ENCODE measurements around the gene SIX5.
A peak's percentile ranks its signal among the peaks of the same experiment; 100 is the strongest.
"Not testable (repeated sequence)": the region's sequence is repeated elsewhere in the genome, so short reads cannot be mapped to it uniquely, and the experiment has no call there.

Gene SIX5

DNA sequence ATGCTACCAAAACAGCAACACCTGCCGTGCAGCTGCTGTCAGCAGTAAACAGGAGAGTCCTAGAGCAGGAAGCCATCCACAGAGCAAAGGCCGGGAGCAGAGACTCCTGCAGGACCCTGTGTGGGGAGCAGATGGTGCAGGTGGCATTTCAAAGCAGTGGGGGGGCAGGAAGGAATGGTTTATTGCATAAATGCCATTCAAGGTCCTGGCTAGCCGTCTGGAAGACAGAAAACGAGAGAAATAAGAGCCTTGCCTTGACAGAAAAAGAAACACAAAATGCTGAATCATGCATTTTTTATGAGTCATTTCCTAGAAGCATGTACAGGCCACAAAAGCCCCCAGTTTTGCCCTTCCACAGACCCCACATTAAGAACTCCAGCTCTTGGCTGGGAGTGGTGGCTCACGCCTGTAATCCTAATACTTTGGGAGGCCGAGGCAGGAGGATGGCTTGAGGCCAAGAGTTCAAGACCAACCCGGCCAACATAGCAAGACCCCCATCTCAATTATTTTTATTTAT, 40.6 kb upstream of the SIX5 start:
- Histone ChIP-seq H3K27ac (ENCODE audit: insufficient read depth, low read length, poor library complexity, severe bottlenecking) (no peak overlapping the region), H3K9me3 (ENCODE audit: control insufficient read depth, low read length) (no peaks in the 10 kb centered on the region), H3K4me1 (ENCODE audit: control insufficient read depth, insufficient read depth, low read length, poor library complexity, severe bottlenecking) (no peaks in the 10 kb centered on the region), H3K36me3 (ENCODE audit: control insufficient read depth, insufficient read depth, low read length) (no peaks in the 10 kb centered on the region), H3K27me3 (replicated peaks; ENCODE audit: control insufficient read depth, insufficient read depth, low read length, poor library complexity, severe bottlenecking) (no peaks in the 10 kb centered on the region), H3K4me3 (ENCODE audit: insufficient read depth, low read depth, low read length, poor library complexity, severe bottlenecking) (no peak overlapping the region)
- DNase-seq, result no peak

DNA sequence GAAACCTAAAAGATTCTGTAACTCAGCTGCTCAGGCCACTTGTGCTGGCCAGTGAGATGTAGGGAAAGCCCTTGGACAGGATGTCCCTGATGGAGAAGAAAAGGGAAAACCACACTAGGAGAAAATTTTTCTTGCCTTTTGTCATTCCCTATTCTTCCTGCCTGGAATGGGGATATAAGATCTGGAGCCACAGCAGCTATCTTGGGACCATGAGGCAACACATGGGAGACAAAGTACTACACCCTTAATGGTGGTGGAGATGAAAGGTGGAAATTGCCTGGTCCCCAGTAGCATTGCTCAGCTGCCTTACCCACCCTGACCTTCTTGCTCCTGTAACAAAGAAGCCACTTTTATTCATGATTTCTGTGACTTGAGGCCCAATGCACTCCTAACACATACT, 36.7 kb upstream of the SIX5 start:
- Histone ChIP-seq H3K36me3 (ENCODE audit: control insufficient read depth, insufficient read depth, low read length) (no peaks in the 10 kb centered on the region), H3K27me3 (replicated peaks; ENCODE audit: control insufficient read depth, insufficient read depth, low read length, poor library complexity, severe bottlenecking) (no peaks in the 10 kb centered on the region), H3K27ac (ENCODE audit: insufficient read depth, low read length, poor library complexity, severe bottlenecking) (no peak overlapping the region), H3K4me3 (ENCODE audit: insufficient read depth, low read depth, low read length, poor library complexity, severe bottlenecking) (no peak overlapping the region), H3K9me3 (ENCODE audit: control insufficient read depth, low read length) (no peaks in the 10 kb centered on the region), H3K4me1 (ENCODE audit: control insufficient read depth, insufficient read depth, low read length, poor library complexity, severe bottlenecking) (no peaks in the 10 kb centered on the region)
- no peak for DNase-seq

DNA sequence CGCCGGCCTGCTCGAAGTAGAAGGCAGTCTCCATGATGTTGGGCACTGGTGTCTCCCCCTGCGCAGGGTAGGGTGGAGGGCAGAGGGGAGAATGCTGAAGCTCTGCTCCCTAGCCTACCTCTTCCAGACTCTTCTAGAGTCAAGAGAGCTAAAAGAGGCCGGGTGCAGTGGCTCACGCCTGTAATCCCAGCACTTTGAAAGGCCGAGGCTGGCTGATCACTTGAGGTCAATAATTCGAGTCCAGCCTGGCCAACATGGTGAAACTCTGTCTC, 35.8 kb upstream of the SIX5 start:
- Histone ChIP-seq H3K4me3 (ENCODE audit: insufficient read depth, low read depth, low read length, poor library complexity, severe bottlenecking) (no peak overlapping the region), H3K4me1 (ENCODE audit: control insufficient read depth, insufficient read depth, low read length, poor library complexity, severe bottlenecking) (no peaks in the 10 kb centered on the region), H3K9me3 (ENCODE audit: control insufficient read depth, low read length) (no peaks in the 10 kb centered on the region), H3K27me3 (replicated peaks; ENCODE audit: control insufficient read depth, insufficient read depth, low read length, poor library complexity, severe bottlenecking) (peaks cover 3% of the 10 kb centered on the region), H3K36me3 (ENCODE audit: control insufficient read depth, insufficient read depth, low read length) (no peaks in the 10 kb centered on the region), H3K27ac (ENCODE audit: insufficient read depth, low read length, poor library complexity, severe bottlenecking) (no peak overlapping the region)
- DNase-seq, result no peak

DNA sequence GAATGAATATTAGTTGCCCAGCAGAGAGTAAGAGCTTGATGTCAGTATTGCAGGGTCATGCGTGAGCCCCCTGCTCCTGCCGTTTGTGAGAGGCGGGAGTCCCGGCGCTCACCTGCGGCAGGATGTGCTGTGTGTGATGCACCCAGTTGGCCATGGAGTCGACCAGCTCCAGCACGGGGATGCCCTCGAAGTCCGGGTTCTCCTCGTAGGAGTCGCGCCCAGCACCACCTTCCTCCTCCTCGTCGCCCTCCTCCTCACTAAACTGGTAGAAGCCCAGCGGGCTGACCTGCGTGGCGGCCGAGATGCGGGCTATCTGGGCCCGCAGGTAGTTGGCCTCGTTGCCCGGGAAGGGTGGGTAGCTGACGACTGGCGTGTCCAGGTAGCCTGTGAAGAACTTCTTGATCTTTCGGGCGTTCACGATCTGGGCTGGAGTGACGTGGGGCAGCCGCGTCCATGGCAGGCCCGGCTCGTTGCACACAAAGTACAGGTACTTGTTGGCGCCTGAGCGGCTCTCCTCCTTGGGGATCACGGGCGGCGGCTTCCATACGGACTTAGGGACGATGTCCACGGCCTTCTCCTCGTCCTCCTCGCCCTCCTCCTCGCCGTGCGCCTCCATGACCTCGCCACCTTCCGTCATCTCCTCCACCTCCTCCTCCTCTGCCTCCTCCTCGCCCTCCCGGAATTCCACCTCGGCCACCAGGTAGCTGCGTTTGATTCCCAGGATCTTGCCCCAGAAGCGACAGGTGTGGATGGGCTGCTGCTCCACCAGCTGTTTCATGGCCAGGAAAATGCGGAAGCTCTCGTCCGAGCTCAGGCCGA, 35.3 kb upstream of the SIX5 start:
- Histone ChIP-seq H3K27me3 (replicated peaks; ENCODE audit: control insufficient read depth, insufficient read depth, low read length, poor library complexity, severe bottlenecking) (peaks cover 8% of the 10 kb centered on the region), H3K4me3 (ENCODE audit: insufficient read depth, low read depth, low read length, poor library complexity, severe bottlenecking) (no peak overlapping the region), H3K4me1 (ENCODE audit: control insufficient read depth, insufficient read depth, low read length, poor library complexity, severe bottlenecking) (no peaks in the 10 kb centered on the region), H3K27ac (ENCODE audit: insufficient read depth, low read length, poor library complexity, severe bottlenecking) (no peak overlapping the region), H3K36me3 (ENCODE audit: control insufficient read depth, insufficient read depth, low read length) (no peaks in the 10 kb centered on the region), H3K9me3 (ENCODE audit: control insufficient read depth, low read length) (no peaks in the 10 kb centered on the region)
- no peak for DNase-seq

DNA sequence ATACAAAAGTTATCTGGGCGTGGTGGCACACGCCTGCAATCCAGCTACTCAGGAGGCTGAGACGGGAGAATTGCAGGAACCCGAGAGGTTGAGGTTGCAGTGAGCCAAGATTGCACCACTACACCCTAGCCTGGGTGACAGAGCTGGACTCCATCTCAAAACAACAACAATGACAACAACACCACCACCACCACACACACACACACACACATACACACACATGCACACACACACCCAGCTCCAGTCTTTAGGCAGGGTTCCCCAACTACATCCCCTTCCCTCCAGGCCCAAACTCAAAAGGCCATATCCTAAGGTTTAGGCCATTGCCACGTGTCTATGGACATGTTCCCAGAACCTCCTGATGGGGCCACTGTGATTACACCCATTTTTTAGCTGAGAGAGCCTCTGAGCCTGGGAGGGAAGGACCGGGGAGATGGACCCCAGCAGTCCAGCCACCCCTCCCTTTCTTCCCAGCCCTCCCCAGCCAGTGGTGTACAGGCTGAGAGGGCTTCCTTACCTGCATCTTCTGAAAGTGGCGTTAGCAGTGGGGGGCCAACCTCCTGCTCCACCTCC, 32.6 kb upstream of the SIX5 start:
- Histone ChIP-seq H3K27ac (ENCODE audit: insufficient read depth, low read length, poor library complexity, severe bottlenecking) (no peak overlapping the region), H3K27me3 (replicated peaks; ENCODE audit: control insufficient read depth, insufficient read depth, low read length, poor library complexity, severe bottlenecking) (peaks cover 10% of the 10 kb centered on the region), H3K4me1 (ENCODE audit: control insufficient read depth, insufficient read depth, low read length, poor library complexity, severe bottlenecking) (no peaks in the 10 kb centered on the region), H3K4me3 (ENCODE audit: insufficient read depth, low read depth, low read length, poor library complexity, severe bottlenecking) (no peak overlapping the region), H3K36me3 (ENCODE audit: control insufficient read depth, insufficient read depth, low read length) (no peaks in the 10 kb centered on the region), H3K9me3 (ENCODE audit: control insufficient read depth, low read length) (no peaks in the 10 kb centered on the region)
- DNase-seq, result no peak

DNA sequence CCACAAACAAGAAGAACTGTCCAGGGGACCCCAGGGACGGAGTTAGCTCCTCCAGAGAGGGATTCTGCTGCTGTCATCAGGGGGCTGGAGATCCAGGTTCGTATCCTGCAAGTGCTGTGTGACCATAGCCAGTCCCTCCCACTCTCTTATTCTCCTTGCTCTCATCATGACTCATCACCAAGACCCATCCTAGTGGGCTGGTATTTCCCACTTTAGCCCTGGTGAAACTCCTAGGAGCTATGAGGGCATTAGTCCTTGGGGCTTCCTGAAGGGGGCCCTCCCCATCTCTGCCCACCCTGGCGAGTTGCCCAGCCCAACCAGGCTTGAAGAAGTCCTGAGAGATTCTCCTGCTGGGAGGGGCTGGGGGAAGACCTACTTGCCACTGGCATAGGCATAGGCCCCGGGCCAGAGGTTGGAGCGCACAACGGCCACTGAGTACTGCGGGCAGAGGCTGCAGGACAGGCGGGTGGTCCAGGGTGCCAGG, 31.1 kb upstream of the SIX5 start:
- Histone ChIP-seq H3K27me3 (replicated peaks; ENCODE audit: control insufficient read depth, insufficient read depth, low read length, poor library complexity, severe bottlenecking) (peaks cover 10% of the 10 kb centered on the region), H3K4me1 (ENCODE audit: control insufficient read depth, insufficient read depth, low read length, poor library complexity, severe bottlenecking) (no peaks in the 10 kb centered on the region), H3K27ac (ENCODE audit: insufficient read depth, low read length, poor library complexity, severe bottlenecking) (no peak overlapping the region), H3K9me3 (ENCODE audit: control insufficient read depth, low read length) (no peaks in the 10 kb centered on the region), H3K36me3 (ENCODE audit: control insufficient read depth, insufficient read depth, low read length) (no peaks in the 10 kb centered on the region), H3K4me3 (ENCODE audit: insufficient read depth, low read depth, low read length, poor library complexity, severe bottlenecking) (no peak overlapping the region)
- DNase-seq, result no peak

DNA sequence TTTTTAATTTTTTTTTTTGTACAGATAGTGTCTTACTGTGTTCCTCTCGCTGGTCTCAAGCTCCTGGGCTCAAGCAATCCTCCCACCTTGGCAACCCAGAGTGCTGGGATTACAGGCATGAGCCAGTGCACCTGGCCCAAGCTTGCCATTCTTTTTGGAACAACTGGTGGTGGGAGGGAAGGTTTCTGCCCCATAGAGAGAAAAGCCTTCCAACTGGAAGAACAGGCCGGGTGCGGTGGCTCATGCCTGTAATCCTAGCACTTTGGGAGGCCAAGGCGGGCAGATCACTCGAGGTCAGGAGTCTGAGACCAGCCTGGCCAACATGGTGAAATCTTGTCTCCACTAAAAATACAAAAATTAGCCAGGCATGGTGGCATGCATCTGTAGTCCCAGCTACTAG, 30.5 kb upstream of the SIX5 start:
- DNase-seq; H3K4me1 ChIP-seq (ENCODE audit: control insufficient read depth, insufficient read depth, low read length, poor library complexity, severe bottlenecking); H3K9me3 ChIP-seq (ENCODE audit: control insufficient read depth, low read length); H3K27ac ChIP-seq (ENCODE audit: insufficient read depth, low read length, poor library complexity, severe bottlenecking); H3K36me3 ChIP-seq (ENCODE audit: control insufficient read depth, insufficient read depth, low read length); H3K4me3 ChIP-seq (ENCODE audit: insufficient read depth, low read depth, low read length, poor library complexity, severe bottlenecking): not testable (repeated sequence)
- H3K27me3 ChIP-seq (replicated peaks; ENCODE audit: control insufficient read depth, insufficient read depth, low read length, poor library complexity, severe bottlenecking), result peaks cover 14% of the 10 kb centered on the region

DNA sequence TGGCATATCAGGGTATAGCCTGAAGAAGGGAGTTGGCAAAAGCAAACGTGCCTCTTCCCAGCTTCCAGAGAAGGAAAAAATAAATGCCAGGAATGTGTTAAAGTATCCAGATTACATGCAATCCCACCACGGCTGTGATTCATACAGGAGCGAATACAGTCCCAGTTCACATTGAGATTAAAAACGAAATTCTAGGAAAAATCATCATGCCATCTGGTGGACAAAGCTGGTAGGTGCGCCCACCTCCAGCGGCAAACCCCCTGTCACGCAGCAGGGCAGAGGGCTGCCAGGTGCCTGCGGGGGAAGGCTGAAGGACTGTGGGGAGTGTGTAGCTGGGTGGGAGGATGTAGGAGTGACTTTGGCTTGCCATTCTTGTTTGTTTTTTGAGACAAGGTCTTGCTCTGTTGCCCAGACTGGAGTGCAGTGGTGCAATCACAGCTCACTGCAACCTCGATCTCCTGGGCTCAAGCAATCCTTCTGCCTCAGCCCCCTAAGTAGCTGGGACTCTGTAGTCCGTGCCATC, 30.0 kb upstream of the SIX5 start:
- peak; percentile 32 to 53 (median 36) for DNase-seq
- Histone ChIP-seq H3K27me3 (replicated peaks; ENCODE audit: control insufficient read depth, insufficient read depth, low read length, poor library complexity, severe bottlenecking) (peaks cover 15% of the 10 kb centered on the region), H3K4me3 (ENCODE audit: insufficient read depth, low read depth, low read length, poor library complexity, severe bottlenecking) (no peak overlapping the region), H3K9me3 (ENCODE audit: control insufficient read depth, low read length) (no peaks in the 10 kb centered on the region), H3K36me3 (ENCODE audit: control insufficient read depth, insufficient read depth, low read length) (no peaks in the 10 kb centered on the region), H3K4me1 (ENCODE audit: control insufficient read depth, insufficient read depth, low read length, poor library complexity, severe bottlenecking) (no peaks in the 10 kb centered on the region), H3K27ac (ENCODE audit: insufficient read depth, low read length, poor library complexity, severe bottlenecking) (no peak overlapping the region)

DNA sequence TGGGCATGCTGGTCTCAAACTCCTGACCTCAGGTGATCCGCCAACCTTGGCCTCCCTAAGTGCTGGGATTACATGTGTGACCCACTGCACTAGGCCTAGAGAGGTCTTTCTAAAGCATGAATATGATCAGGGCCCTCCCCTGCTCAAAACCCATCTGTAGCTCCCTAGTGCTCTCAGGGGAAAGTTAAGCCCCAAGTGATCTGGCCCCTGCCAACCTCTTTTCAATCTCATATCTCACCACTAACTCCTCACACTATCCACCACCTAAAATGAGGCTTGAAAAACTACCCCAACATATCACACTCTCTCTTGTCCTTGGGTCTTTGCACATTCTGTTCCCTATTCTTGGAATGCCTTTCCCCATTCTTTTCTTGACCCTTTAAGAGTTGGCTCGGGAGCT, 25.6 kb upstream of the SIX5 start:
- H3K27ac ChIP-seq (ENCODE audit: insufficient read depth, low read length, poor library complexity, severe bottlenecking), result no peak overlapping the region
- no peak for DNase-seq
- no peaks in the 10 kb centered on the region for H3K9me3 ChIP-seq (ENCODE audit: control insufficient read depth, low read length)
- H3K36me3 ChIP-seq (ENCODE audit: control insufficient read depth, insufficient read depth, low read length), result no peaks in the 10 kb centered on the region
- H3K4me1 ChIP-seq (ENCODE audit: control insufficient read depth, insufficient read depth, low read length, poor library complexity, severe bottlenecking), result peaks cover 28% of the 10 kb centered on the region
- peaks cover 9% of the 10 kb centered on the region for H3K27me3 ChIP-seq (replicated peaks; ENCODE audit: control insufficient read depth, insufficient read depth, low read length, poor library complexity, severe bottlenecking)
- no peak overlapping the region for H3K4me3 ChIP-seq (ENCODE audit: insufficient read depth, low read depth, low read length, poor library complexity, severe bottlenecking)

DNA sequence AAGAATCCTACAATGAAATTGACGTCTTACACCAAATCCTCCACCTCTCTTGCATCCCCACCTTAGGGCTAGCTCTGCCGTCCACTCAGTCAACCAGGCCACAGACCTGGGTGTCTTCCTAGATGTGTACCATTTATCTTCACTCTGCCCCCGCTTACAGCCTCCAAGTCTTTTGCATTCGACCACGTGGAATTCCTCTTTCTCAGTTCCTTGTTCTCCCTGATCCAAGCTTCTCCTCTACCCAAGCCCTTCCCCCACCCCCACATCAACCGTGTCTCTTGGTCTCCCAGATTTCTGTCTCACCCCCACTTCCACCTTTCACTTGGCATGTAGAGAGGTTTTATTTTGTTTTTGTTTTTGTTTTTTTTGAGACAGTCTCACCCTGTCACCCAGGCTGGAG, 24.8 kb upstream of the SIX5 start:
- Histone ChIP-seq H3K27me3 (replicated peaks; ENCODE audit: control insufficient read depth, insufficient read depth, low read length, poor library complexity, severe bottlenecking) (peaks cover 5% of the 10 kb centered on the region), H3K4me3 (ENCODE audit: insufficient read depth, low read depth, low read length, poor library complexity, severe bottlenecking) (no peak overlapping the region), H3K36me3 (ENCODE audit: control insufficient read depth, insufficient read depth, low read length) (peaks cover 5% of the 10 kb centered on the region), H3K9me3 (ENCODE audit: control insufficient read depth, low read length) (no peaks in the 10 kb centered on the region), H3K4me1 (ENCODE audit: control insufficient read depth, insufficient read depth, low read length, poor library complexity, severe bottlenecking) (peaks cover 28% of the 10 kb centered on the region), H3K27ac (ENCODE audit: insufficient read depth, low read length, poor library complexity, severe bottlenecking) (no peak overlapping the region)
- no peak for DNase-seq
